ENCODE data around the gene SIRT3.

GRCh38 chr11:199004-199581 is 37.0 kb downstream of the SIRT3 start:
- TF ChIP-seq ELK1 (IDR thresholded peaks at IDR 0.05; ENCODE audit: borderline replicate concordance, low read depth, low read length) (no peak), CTCF (conservative IDR thresholded peaks at IDR 0.05; ENCODE audit: low read depth, low read length) (no peak), MXI1 (IDR thresholded peaks at IDR 0.05; ENCODE audit: borderline replicate concordance, low read depth, low read length) (no peak), POLR2A (IDR thresholded peaks at IDR 0.05; ENCODE audit: low read depth, low read length) (no peak), NFE2L2 (IDR thresholded peaks at IDR 0.05; ENCODE audit: low read depth, low read length) (no peak), MAFK (IDR thresholded peaks at IDR 0.05; ENCODE audit: low read depth, low read length) (no peak), RCOR1 (IDR thresholded peaks at IDR 0.05; ENCODE audit: insufficient replicate concordance, low read length) (no peak), RFX5 (IDR thresholded peaks at IDR 0.05; ENCODE audit: low read depth, low read length) (no peak), MAZ (IDR thresholded peaks at IDR 0.05; ENCODE audit: borderline replicate concordance, low read depth, low read length) (no peak)

Measured in IMR-90 (cell line).